HG03025 (cell line): ENCODE results near the gene SMAD6.

ENCODE experiments used
- ATAC-seq: cut with Tn5 transposase; IDR thresholded peaks from one replicate; pipeline ENCODE4 v1.9.1; 2021; ENCODE audit warnings: mild to moderate bottlenecking, moderate library complexity; ENCODE audit not compliant: unreplicated experiment, low FRiP score

The SMAD6 gene

GRCh38 chr15:66768987-66769386, 67.0 kb downstream of the SMAD6 start:
- no peak for ATAC-seq

GRCh38 chr15:66770518-66771350, 68.7 kb downstream of the SMAD6 start:
- no peak for ATAC-seq

- no peak for ATAC-seq
Measured at GRCh38 chr15:66771351-66771650, 69.3 kb downstream of the SMAD6 start.

- ATAC-seq = no peak
Measured at GRCh38 chr15:66772604-66773128, 70.6 kb downstream of the SMAD6 start.

DNA sequence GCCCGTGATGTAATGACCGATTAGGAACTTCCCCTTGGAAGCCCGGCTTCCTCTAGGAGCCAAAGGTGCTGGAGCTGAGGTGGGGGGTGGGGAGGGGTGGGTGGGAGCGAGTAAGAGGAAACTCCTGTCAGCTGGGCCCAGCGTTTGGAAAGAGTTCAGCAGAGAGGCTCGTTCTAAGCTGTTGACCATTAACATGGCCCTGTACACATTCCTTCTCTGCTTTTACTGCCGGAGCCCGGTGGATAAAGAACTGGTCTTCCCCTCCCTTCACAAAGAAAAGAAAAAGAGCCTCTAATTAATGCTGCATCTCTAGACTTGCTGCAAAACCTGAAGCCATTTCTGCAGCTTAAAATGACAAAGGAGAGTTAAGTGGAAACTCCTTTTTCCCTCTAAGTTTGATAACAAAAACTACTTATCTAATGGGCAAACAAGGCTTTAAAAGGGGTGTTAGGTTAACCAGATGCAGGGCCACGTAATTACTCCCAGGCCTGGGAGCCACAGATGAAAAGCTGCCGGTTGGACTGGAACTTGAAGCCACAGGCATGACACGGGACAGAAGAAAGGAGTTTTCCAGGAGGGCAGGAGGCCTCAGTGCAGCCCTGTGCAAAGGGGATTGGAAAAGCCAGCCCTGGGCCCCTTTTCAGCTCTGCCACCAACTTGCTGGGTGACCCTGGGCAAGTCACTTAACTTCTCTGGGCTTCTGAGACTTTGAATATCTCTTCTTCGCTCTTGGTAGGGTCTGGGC, 71.3 kb downstream of the SMAD6 start:
- ATAC-seq = no peak

DNA sequence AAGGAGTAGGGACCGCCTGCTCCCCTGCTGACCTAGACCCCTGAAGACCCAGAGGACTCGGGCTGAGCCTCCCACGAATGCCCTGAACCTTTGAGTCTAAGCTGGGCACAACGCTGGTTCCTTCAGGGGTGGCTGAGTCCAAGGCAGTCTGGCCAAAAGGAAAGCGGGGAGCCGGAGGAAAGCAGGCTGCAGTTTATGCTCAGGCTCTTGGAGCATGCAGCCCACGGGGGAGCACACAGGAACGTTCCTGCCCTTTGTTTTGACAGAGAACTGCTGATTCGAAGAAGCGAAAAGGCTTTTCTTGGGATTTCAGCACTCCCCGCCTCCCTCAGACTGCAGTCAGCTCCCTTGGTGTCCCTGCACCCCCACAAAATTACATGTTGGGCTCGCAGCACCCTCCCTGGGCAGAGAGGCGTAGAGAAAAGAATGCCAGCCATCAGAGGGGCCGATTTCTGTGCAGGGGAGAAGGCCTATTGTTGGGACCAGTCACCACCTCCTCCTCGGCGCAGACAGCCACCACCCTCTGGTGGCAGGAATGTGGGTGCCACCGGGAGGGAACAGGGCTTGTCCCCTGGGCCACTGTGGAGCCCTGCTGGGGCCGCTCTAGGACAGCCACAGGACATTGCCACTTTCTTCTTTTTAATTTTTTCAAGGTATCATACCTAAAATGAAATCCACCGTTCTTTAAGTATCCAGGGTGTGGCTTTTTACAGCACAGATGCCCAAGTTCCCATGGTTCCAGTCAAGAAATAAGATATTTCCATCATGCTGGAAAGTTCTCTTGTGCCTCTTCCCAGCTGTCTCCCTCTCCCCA, 72.2 kb downstream of the SMAD6 start:
- ATAC-seq = no peak

- no peak for ATAC-seq
Measured at GRCh38 chr15:66775127-66776105, 73.4 kb downstream of the SMAD6 start.

- no peak for ATAC-seq
Measured at GRCh38 chr15:66777054-66777453, 75.0 kb downstream of the SMAD6 start.

- no peak for ATAC-seq
Measured at GRCh38 chr15:66777596-66778313, 75.7 kb downstream of the SMAD6 start.

- no peak for ATAC-seq
Measured at GRCh38 chr15:66778314-66778665, 76.3 kb downstream of the SMAD6 start.

DNA sequence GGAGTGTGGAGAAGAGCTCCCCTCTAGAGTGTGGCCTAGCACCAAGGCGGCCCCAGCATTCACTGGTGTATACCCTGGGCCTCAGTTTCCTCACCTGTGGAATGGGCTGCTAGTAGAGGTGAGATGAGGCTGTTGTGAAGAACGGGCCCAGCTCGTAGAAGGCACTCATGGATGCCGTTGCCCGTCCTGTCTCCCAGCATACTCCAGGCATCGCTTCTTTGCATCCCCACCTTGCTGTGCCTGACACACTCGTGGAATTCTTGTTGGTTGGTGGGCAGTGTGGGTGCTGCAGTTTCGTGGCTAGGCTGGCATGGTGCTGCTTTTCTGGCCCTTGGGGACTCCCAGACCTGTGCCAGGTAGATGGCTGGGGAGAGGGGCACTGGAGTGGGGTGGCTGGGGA, 76.7 kb downstream of the SMAD6 start:
- ATAC-seq = no peak

- ATAC-seq = no peak
Measured at GRCh38 chr15:66779331-66780009, 77.4 kb downstream of the SMAD6 start.

DNA sequence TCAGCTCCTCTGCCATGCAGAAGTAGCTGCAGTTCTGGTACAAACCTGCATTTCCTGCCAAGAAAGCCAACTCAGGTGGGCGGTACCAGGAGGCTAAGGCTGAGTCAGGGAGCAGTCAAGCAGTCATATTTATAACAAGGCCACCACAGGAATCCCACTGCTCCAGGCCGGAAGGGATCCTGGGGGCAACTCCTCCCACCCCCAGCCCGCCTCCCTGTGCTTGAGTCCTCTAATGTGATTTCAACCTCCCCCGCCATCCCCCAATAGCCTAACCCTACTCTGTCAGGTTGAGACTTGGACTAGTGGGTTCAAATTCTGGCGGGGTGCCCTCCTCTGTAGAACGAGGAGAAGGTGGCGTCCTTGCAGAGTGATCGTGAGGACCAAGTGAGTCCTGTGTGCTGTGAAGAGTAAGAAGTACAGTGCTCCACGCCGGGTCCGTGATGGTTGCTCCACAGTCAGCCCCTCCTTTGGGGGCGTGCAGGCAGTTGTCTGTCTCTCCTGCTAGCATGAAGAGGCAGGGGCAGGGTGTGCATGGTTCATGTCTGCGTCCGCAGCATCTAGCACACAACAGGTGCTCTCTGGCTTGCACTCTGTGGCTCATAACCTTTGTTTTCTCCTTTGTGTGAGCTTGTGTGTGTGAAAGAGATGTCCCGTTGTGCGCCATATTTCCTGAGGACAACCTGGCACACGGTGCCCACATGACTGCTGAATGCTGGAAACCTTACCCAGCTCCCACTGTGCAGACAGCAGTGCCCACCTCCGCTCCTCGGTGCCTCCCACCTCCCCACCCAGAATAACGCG, 78.3 kb downstream of the SMAD6 start:
- no peak for ATAC-seq

DNA sequence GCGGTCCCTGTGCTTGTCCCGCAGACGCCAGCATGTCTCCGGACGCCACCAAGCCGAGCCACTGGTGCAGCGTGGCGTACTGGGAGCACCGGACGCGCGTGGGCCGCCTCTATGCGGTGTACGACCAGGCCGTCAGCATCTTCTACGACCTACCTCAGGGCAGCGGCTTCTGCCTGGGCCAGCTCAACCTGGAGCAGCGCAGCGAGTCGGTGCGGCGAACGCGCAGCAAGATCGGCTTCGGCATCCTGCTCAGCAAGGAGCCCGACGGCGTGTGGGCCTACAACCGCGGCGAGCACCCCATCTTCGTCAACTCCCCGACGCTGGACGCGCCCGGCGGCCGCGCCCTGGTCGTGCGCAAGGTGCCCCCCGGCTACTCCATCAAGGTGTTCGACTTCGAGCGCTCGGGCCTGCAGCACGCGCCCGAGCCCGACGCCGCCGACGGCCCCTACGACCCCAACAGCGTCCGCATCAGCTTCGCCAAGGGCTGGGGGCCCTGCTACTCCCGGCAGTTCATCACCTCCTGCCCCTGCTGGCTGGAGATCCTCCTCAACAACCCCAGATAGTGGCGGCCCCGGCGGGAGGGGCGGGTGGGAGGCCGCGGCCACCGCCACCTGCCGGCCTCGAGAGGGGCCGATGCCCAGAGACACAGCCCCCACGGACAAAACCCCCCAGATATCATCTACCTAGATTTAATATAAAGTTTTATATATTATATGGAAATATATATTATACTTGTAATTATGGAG, 79.1 kb downstream of the SMAD6 start:
- no peak for ATAC-seq

DNA sequence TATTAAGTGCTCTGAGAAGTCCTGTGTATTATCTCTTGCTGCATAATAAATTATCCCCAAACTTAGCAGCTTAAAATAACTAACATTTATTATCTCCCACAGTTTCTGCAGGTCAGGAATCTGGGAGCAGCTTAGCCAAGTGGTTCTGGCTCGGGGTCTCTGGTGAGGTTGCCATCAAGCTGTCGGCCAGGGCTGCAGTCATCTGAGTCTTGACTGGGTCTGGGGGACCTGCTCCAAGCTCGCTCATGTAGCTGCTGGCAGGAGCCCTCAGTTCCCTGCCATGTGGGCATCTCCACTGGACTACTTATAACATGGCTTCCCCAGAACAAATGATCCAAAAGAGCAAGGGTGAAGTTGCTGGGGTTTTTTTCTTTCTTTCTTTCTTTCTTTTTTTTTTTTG, 80.7 kb downstream of the SMAD6 start:
- ATAC-seq = no peak

GRCh38 chr15:66783314-66783713, 81.3 kb downstream of the SMAD6 start:
- no peak for ATAC-seq

DNA sequence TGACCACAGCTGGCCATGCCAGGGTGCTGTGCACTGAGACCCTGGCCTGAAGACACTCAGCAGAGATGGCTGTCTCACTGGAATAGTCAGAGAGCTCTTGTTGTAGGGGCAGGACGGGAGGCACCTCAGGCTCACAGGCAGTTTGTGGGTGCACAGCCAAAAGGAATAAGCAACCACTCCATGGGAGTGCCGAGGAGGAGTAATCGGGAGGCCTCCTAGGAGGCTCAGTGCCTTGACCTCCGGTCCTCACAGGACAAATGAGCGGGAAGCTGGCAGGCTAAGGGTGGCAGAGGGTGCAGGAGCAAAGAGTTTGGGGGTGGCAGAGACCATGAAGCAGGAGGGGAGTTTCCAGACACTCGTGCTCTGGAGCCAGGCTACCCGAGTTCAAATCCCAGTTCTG, 81.7 kb downstream of the SMAD6 start:
- no peak for ATAC-seq
